ENCODE measurements around the gene LCE1C. TPM values are rescaled to one million over a fixed set of nuclear protein-coding genes. Genes with fewer than 3 reads are reported as not detected.

The LCE1C gene
- total RNA-seq, 1 donor from 2014 or later = not detected

DNA sequence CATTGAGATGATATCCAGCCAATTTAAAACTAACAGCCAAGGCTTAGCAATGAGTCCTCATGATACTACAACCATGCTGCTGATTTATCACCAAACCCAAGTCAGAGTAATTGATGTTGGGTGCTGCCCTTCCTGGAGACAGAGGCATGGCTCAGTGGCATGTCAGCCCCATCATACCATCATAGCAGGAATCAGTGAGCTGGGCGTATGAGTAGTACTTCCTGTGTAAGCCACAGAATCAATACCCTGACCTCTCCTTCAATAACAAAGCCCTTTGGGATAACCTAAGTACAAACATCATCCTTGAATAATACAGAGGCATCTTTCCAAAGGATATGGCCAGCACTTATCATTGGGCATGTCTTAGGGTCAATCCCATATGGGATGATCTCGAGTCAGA lies 23.4 kb downstream of the LCE1C start:
- no peak for DNase-seq (ENCODE audit: low read depth)
- no peak overlapping the region for H3K4me3 ChIP-seq (ENCODE audit: low read depth, low read length)
- TF ChIP-seq, protein P1, sequence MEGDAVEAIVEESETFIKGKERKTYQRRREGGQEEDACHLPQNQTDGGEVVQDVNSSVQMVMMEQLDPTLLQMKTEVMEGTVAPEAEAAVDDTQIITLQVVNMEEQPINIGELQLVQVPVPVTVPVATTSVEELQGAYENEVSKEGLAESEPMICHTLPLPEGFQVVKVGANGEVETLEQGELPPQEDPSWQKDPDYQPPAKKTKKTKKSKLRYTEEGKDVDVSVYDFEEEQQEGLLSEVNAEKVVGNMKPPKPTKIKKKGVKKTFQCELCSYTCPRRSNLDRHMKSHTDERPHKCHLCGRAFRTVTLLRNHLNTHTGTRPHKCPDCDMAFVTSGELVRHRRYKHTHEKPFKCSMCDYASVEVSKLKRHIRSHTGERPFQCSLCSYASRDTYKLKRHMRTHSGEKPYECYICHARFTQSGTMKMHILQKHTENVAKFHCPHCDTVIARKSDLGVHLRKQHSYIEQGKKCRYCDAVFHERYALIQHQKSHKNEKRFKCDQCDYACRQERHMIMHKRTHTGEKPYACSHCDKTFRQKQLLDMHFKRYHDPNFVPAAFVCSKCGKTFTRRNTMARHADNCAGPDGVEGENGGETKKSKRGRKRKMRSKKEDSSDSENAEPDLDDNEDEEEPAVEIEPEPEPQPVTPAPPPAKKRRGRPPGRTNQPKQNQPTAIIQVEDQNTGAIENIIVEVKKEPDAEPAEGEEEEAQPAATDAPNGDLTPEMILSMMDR (conservative IDR thresholded peaks at IDR 0.05; ENCODE audit: low read depth, low read length) = no peak

DNA sequence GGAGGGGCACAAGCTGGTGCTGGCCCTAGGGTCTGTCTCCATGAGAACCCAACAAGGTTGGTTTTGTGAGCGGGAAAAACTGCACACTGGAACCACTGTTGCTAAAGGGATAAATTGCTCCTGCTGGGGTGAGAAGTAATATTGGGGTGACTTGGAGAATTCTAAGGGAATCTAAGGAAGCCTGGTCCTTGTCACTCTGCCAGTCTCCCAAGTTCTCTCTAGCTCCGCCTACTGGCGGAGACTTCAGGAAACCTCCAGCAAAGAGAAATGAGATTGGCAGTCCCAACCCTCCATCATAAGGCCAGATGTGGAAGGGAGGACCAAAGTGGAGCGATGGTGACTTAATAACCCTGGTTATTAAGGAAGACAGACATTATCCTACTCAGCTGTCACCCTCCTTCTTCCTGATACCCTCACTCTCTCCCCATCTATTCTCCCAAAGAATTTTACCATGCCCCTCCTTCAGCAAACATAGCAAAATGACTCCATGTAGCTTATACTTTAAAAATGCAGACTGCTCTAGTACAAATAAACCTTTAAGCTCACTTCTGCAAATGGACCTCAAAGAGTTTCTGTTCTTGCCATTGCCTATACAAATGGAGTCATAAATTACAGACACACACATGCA lies 28.8 kb downstream of the LCE1C start:
- TF ChIP-seq, protein P1 (conservative IDR thresholded peaks at IDR 0.05; ENCODE audit: low read depth, low read length) = peak; percentile 41
- no peak for DNase-seq (ENCODE audit: low read depth)

DNA sequence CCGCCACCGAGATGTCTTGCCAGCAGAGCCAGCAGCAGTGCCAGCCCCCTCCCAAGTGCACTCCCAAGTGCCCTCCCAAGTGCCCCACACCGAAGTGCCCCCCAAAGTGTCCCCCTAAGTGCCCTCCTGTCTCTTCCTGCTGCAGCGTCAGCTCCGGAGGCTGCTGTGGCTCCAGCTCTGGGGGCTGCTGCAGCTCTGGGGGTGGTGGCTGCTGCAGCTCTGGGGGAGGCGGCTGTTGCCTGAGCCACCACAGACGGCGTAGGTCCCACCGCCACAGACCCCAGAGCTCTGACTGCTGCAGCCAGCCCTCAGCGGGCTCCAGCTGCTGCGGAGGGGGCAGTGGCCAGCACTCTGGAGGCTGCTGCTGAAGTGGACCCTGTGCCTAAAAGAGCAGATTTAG lies 30.1 kb downstream of the LCE1C start:
- no peak for DNase-seq (ENCODE audit: low read depth)
- TF ChIP-seq, protein P1 (conservative IDR thresholded peaks at IDR 0.05; ENCODE audit: low read depth, low read length) = no peak
- H3K4me3 ChIP-seq (ENCODE audit: low read depth, low read length) = no peak overlapping the region

More for the DNA sequence above, 28.8 kb downstream of the LCE1C start:
- H3K4me3 ChIP-seq (ENCODE audit: low read depth, low read length) = no peak overlapping the region

DNA sequence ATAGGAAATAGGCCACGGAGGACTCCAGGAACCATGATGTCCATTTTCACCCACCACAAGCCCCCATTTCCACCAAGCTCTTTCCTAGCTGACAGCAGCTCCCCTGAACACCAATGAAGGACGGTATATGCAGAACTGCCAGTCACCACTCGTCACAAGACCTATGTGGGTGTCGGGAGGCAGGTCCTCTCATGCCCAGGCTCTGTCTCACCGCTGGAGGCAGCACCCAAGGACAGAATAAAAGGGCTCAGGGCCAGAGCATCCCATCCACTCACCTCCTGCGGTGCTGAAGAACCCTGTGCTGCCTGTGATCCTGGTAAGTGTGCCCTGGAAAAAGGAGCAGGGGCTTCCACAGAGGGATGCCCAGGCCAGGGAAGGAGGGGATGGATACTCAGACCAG lies 31.6 kb downstream of the LCE1C start, which contains the start of gene LCE1F:
Gene LCE1F, plus strand, starts transcription at position 266 of the 400 bp plus-strand sequence. CDS start 1,232 bp downstream, outside the sequence.
- DNase-seq (ENCODE audit: low read depth) = no peak
- H3K4me3 ChIP-seq (ENCODE audit: low read depth, low read length) = no peak within 1 kb of the TSS
- TF ChIP-seq, protein P1 (conservative IDR thresholded peaks at IDR 0.05; ENCODE audit: low read depth, low read length) = no peak

DNA sequence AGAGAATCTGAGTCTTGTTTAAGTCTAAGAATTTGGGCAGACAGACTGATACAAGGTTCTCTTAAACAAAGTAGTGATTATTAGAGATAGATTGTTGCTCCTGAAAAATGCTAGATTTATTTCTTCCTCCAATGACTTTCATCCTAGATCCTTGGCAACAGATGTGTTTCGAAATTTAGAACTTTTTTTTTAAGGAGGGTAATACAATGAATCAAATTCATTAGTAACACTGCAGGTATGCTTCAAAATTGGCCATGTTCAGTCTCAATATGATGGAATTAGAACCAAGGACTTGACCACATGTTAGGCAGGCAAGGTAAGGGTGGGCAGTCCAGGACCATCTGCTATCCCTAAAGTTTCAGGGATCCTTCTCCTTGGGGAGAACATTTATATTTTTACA lies 36.0 kb downstream of the LCE1C start:
- TF ChIP-seq, protein P1 (conservative IDR thresholded peaks at IDR 0.05; ENCODE audit: low read depth, low read length) = no peak
- no peak overlapping the region for H3K4me3 ChIP-seq (ENCODE audit: low read depth, low read length)
- no peak for DNase-seq (ENCODE audit: low read depth)

DNA sequence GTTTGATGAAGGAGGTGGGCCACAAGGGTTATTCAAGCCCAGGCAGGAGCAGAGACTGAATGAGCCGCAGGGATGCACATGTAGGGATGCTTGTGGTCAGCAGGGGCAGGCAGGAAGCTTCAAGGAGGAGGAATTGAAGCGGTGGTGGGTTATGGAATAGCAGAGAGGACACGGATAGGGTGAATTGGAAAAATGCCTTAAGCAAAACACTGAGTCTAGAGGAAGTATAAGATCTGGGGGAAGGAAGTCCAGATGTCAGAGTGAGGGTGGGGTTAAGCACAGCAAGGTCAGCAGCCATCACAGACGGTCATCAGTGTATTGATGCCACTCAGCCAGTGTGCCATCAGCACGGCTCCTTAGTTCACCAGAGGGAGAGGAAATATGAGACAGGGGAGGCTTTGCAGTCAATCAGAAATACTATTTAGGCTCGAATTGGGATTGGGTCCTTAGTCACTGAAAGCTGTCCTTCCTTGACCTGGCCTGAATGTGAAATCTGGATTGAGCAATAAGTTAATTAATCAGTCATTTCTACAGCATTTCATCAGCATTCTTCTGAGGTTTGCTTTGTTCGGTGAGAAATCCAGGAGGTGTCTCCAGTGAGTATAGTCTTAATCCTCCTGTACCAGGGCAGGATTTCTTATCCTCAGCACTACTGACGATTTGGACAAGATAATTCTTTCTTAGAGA lies 37.5 kb downstream of the LCE1C start:
- TF ChIP-seq, protein P1 (conservative IDR thresholded peaks at IDR 0.05; ENCODE audit: low read depth, low read length) = peak; percentile 13
- peak; percentile 18 for DNase-seq (ENCODE audit: low read depth)
- no peak overlapping the region for H3K4me3 ChIP-seq (ENCODE audit: low read depth, low read length)
